ENCODE measurements around the gene KNTC1.
"Not testable (repeated sequence)": the region's sequence is repeated elsewhere in the genome, so short reads cannot be mapped to it uniquely, and the experiment has no call there.

KNTC1 gene, protein sequence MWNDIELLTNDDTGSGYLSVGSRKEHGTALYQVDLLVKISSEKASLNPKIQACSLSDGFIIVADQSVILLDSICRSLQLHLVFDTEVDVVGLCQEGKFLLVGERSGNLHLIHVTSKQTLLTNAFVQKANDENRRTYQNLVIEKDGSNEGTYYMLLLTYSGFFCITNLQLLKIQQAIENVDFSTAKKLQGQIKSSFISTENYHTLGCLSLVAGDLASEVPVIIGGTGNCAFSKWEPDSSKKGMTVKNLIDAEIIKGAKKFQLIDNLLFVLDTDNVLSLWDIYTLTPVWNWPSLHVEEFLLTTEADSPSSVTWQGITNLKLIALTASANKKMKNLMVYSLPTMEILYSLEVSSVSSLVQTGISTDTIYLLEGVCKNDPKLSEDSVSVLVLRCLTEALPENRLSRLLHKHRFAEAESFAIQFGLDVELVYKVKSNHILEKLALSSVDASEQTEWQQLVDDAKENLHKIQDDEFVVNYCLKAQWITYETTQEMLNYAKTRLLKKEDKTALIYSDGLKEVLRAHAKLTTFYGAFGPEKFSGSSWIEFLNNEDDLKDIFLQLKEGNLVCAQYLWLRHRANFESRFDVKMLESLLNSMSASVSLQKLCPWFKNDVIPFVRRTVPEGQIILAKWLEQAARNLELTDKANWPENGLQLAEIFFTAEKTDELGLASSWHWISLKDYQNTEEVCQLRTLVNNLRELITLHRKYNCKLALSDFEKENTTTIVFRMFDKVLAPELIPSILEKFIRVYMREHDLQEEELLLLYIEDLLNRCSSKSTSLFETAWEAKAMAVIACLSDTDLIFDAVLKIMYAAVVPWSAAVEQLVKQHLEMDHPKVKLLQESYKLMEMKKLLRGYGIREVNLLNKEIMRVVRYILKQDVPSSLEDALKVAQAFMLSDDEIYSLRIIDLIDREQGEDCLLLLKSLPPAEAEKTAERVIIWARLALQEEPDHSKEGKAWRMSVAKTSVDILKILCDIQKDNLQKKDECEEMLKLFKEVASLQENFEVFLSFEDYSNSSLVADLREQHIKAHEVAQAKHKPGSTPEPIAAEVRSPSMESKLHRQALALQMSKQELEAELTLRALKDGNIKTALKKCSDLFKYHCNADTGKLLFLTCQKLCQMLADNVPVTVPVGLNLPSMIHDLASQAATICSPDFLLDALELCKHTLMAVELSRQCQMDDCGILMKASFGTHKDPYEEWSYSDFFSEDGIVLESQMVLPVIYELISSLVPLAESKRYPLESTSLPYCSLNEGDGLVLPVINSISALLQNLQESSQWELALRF (N-terminal part only)

DNA sequence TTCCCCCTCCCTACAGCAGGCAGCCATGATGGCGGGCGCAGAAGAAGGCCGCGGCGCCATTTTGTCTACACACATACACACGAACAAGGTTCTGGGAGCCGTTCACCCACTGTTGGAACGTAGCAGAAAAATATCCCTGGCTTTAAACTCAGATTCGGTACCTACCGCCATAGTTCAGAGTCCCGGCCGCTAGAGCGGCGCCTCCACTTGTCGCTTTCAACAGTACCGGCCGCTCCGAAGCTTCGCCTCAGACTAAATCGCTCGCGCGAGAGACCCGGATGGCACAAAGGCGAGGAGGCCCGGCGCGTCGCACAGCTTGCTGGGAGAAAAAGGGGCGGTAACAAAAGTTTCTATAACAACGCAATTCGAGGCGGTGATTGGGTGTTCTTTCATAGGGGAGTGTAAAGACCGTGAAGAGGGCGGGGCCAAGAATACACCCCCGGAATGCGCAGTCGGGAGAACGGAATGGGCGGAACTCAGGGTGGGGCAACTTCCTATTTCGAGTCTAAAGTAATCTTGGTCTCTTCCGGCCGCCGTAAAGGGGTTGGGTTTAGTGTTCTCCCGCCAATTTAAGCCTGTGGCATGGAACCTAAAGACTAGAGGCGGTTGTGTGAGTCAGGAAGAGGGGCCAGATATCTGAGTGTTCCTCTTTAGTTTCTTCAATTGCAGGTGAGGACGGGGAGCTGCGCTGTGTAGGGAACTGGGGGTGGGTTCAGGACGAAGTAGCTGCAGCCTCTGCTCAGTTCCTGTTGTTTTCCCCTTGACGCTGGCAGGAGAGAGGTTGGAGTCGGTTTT is at the start of gene KNTC1, which contains the start of gene RSRC2:
Gene KNTC1 (plus strand): TSS at position 567 of the 795 bp plus-strand sequence. CDS start 2,815 bp downstream, outside the sequence.
Gene RSRC2 (minus strand): TSS at position 254 of the 795 bp plus-strand sequence. CDS start 83 bp downstream, at position 171.
- DNase-seq = peak; percentile 100

DNA sequence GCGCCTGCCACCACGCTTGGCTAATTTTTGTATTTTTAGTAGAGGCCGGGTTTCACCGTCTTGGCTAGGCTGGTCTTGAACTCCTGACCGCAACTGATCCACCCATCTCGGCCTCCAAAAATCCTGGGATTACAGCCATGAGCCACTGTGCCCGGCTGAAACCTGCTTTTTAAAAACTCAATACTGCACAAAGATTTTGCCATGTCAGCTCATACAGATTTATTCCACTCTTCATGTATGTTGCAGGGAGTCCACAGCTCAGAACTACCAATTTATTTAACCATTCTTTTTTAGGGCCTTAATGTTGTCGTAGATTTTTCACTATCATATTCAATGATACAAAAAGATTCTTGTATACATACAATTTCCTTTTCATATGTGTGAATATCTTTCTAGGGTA is 46.3 kb upstream of the KNTC1 start:
- DNase-seq = no peak

DNA sequence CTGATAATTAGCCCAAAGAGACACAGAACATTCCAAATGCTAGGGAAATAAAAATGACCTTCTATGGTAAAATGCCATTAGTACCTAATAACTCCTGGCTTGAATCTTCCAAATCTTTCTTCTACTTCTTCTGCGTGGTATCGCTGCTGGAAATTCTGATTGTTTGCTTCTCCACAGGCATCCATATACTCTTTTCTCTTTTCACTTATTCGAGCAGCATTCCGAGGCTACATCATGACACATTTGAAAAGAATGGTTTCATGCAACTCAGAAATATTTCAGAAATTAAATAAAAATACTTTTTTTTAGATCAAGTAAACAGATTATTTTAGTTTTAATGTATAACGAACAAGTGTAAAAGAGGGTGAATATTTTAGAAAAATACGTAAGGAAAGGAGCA is 45.2 kb upstream of the KNTC1 start:
- DNase-seq = no peak

DNA sequence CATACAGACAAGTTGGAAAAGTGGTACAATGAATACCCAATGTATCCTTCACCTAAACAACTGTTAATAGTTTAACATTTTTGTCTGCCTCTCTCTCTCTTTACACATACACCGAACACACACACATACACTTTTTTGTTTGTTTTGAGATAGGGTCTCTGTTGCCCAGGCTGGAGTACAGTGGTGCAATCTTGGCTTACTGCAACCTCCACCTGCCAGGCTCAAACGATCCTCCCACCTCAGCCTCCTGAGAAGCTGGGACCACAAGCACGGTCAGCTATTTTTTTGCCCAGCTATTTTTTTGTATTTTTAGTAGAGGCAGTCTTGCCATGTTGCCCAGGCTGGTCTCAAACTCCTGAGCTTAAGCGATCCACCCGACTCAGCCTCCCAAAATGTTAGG is 43.1 kb upstream of the KNTC1 start:
- DNase-seq = no peak

DNA sequence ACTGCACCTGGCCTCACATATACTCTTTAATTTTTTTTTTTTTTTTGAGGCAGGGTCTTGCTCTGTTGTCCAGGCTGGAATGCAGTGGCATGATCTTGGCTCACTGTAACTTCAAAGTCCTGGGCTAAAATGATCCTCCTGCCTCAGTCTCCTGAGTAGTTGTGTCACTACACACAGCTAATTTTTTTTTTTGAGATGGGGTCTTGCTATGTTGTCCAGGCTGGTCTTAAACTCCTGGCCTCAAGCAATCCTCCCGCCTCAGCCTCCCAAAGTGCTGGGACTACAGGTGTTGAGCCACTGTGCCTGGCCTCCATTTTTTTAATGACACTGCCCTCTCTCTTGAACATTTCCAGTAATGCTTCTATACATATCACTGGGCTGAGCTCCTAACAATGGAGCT is 42.7 kb upstream of the KNTC1 start:
- not testable (repeated sequence) for DNase-seq

DNA sequence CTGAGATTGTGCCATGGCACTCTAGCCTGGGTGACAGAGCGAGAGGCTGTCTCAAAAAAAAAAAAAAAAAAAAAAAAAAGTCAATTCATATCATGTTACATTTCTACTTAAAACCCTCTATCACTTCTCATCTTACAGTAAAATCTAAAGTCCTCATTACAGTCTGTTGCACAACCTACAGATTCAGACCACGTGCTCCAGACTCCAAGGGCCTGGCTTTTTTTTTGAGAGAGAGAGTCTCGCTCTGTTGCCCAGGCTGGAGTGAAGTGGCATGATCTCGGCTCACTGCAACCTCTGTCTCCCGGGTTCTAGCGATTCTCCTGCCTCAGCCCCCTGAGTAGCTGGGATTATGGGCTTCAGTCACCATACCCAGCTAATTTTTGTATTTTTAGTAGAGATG is 40.7 kb upstream of the KNTC1 start:
- DNase-seq = not testable (repeated sequence)

DNA sequence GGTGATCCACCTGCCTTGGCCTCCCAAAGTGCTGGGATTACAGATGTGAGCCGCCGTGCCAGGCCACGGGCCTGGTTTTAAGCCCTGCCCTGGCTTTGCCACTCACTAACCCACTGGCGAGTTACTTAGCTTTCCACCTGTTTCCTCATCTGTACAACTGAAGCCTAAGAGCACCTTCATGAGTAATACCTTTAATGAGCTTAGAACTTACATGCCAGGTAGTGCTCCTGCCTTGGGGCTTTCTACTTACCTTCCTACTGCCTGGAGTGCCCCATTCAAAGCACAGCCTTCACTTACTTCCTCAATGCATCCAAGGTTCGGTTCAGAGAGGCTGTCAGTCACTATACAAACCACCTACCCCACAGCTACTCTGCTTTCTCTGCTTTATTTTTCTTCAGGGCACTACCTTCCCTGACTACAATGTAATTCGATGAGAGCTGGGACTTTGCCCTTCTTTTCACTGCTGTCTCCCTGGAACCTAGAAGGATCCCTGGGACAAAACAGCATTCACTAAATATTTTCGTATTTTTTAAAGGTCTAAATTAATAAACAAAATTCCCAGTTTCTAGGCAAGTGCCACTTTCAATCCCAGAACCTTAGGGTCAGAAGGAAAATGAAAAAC is 40.1 kb upstream of the KNTC1 start:
- DNase-seq = no peak

DNA sequence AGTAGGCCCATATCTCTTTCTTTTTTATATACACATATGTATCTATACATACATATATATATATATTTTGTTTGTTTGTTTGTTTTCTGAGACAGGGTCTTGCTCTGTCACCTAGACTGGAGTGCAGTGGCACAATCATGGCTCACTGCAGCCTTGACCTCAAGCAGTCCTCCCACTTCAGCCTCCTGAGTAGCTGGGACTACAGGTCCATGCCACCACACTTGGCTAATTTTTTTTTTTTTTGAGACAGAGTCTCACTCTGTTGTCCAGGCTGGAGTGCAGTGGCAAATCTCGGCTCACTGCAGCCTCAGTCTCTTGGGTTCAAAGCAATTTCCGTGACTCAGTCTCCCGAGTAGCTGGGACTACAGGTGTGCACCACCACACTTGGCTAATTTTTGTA is 39.2 kb upstream of the KNTC1 start:
- DNase-seq = not testable (repeated sequence)

DNA sequence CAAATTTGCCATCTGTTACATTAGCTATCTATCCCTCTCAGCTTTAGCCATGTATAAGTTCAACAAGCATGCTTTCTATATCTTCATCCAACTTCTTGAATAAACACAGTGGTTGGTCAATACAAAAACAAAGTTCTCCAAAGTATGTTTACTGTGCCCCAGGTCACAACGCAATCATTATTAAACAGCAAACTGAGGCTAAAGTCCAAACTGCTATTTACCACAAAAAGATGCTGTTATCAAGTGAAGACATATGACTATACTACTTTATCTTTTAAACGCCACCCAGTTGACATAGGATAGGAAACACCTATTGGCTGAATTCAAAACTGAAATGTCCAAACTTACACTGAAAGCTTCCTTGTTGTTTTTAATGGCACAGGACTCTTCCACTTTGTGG is 38.0 kb upstream of the KNTC1 start:
- no peak for DNase-seq

DNA sequence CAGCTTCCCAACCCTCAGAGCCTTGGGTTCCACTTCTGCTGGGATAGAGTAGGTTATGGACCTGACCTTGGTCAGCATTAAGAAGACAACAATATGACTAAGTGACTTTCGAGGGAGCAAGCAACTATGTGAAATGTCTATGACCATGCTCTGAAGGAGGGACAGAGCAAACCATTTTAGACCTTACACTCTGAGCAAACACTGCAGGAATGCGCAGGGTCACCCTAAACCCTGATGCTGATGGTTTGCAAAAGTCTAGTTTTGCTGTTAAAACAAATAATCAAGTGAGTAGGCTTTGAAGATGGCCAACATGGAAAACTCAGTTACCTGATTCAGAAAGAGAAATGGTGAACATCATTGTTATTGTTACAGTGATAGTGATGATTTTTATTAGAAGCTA is 35.1 kb upstream of the KNTC1 start:
- DNase-seq = no peak

DNA sequence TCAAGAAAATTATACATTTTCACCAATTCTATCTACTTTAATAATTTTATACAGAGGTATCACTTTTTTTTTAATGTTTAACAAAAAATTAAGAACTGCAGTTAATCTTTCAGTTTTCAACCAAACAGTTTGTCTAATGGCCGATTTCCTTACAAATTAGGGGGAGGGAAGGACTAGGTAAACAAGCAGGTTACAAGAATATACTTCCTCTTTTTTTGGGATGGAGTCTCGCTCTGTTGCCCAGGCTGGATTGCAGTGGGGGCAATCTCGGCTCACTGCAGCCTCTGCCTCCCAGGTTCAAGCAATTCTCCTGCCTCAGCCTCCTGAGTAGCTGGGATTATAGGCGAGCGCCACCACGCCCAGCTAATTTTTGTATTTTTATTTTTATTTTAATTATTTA is 33.8 kb upstream of the KNTC1 start:
- DNase-seq = not testable (repeated sequence)

DNA sequence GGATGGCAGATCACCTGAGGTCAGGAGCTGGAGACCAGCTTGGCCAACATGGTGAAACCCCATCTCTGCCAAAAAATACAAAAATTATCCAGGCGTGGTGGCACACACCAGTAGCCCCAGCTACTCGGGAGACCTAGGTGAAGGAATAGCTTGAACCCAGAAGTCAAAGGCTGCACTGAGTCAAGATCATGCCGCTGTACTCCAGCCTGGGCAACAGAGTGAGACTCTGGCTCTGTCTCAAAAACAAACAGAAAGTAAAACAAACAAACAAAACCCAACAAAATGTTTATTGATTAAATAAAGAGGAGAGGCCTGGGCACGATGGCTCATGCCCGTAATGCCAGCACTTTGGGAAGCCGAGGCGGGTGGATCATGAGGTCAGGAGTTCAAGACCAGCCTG is 31.8 kb upstream of the KNTC1 start:
- DNase-seq = no peak

DNA sequence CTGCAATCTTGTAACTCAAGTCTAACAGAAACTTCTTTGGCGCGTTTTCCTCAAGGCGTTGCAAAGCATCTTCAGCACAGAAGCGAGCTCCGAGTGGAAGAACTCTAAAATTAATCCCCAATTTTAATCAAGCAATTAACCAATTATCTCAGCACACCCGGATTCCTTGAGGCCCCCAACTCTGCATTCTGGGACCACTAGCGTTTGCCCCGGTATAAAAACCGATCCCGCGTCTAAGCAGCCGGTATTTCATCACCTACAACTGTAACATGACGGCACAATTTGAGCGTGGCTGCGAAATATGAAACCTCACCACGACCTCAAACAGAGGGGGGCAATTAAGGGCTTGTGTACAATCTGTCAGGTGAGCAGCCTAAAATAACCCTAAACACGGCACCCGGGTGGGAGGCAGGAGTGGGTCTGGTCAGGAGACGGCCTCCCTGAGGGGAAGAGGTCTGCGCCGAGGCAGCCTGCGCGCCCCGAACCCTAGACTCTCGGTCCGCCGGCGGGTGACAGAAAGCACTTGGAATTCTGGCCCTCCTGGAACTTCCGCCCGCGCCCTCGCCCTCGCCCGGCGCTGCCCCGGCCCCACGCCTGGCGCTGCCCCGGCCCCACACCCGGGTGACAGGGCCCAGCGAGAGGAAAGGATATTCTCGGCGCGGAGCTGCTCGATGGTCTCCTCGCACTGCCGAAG is 26.9 kb upstream of the KNTC1 start:
- peak; percentile 47 for DNase-seq

DNA sequence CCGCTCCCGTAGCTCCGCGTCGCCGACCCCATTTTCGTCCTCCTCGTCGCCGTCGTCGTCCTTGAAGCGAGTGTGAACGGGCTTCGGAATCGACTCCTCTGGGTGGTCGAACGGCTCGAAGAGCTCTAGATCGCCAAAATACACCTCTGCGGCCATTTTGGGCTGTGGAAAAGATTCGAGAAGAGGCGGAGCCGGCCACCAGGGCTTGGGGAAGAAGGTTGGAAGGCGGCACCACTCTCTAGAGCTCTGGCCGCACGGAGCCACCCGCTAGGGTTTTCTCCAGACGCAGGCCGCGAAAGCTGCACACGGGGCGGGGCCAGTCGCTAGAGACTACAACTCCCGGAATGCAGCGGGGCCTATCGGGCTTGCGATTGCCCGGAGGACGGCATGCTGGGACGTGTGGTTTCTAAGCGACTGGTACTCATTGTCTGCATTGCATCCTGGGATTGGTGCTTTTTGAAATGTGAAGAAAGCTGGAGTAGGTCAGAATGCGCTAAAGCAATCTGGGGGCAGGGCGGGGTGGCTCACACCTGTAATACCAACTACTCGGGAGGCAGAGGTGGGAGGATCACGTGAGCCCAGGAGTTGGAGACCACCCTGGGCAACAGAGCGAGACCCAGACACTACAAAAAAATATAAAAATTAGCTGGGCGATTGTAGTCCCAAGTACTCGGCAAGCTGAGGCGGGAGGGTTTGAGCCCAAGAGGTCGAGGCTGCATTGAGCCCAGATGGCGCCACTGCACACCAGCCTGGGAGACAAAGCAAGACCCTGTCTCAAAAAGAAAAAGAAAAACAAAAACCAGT is 26.2 kb upstream of the KNTC1 start, which contains the start of gene ZCCHC8:
Gene ZCCHC8 (minus strand): TSS at position 248 of the 804 bp plus-strand sequence. CDS start 92 bp downstream, at position 156.
- peak; percentile 98 for DNase-seq

DNA sequence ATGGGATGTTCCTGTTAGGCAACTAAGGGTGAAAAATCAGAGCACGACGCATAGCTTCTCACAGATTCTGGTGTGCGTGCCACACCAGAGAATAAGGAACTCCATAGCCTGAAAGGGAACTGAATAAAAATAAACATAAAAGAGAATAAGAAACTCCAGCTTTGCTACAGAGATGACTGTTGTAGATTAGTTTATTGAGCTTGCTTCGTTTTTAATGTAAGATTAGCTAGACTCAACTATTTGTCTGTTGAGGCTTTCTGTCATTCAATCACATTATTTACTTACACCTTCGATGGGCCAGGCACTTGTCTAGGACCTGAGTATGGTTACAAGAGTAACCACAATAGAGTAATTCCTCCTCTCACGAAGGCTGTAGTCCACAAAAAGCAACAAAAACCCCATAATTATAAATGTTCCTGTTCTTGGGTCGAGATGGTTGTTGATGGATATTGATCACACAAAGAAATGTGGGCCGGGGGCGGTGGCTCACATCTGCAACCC is 25.5 kb upstream of the KNTC1 start:
- no peak for DNase-seq

DNA sequence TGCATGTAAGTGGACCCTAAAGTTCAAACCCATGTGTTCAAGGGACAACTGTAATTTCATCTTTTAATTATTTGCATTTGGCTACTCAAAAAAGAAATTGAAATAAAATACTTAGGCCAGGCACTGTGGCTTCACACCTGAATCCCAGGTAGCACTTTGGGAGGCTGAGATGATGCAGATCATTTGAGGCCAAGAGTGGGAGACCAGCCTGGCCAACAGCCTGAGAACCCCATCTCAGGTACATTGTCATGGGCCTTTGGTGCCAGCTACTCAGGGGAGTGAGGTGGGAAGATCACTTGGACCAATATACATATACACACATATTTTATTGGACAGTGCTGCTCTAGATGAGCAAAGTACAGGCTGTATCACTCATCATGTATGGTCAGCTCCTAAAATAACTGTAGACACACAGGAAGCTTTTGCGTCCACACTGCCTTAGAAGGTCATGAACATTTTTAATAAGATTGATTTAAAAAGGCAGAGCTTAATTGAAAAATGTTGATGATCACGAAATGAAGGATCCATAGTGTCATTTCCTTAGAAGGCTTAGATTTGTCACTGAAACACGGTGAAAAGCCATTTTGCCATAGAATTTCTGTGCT is 23.8 kb upstream of the KNTC1 start:
- DNase-seq = no peak

DNA sequence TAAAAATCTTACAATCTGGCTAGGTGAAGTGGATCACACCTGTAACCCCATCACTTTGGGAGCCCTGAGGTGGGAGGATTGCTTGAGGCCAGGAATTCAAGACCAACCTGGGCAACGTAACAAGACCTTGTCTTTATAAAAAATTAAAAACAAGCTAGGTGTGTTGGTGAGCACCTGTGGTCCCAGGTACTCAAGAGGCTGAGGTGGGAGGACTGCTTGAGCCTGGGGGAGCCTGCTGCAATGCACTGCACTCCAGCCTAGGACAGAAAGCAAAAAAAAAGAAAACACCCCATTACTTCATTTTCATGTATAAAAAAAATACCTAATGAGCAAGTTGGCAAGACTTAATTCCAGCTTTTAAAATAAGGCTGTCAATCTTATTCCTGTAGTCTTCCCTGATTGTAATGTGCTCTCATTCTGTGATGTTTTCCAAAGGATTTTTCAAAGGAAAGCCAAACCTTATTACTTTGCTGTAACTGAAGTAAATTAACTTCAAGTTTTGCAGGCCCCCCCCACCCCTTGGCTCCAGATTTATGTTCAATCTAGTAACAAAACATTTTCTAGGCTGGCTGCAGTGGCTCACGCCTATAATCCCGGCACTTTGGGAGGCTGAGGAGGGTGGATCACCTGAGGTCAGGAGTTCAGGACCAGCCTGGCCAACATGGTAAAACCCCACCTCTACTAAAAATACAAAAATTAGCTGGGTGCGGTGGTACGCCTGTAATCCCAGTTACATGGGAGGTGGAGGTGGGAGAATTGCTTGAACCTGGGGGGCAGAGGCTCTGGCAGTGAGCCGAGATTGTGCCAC is 23.1 kb upstream of the KNTC1 start:
- DNase-seq = no peak

DNA sequence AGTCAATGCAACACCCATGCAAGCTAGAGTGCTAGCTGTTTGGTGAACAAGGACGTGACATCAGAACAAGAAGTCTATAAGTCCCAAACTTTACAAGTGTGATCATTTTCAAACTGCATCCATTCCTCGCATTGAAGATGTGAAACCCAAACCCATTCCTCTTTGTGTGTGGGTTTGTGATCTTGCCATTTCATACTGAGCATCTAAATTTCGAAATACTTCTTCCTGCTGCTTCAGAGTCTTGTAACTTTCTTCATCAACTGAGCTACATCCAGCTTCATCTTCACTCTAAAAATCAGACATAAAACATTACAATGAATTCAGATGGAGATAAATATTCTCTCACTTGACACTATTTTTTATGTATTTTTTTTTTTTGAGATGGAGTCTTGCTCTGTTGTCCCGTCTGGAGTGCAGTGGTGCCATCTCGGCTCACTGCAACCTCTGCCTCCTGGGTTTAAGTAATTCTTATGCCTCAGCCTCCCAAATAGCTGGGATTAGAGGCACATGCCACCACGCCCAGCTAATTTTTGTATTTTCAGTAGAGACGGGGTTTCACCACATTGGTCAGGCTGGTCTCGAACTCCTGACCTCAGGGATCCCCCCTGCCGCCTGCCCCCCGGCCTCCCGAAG is 21.5 kb upstream of the KNTC1 start:
- no peak for DNase-seq
